ENCODE data around the gene IST1.
"Not testable (repeated sequence)": the region's sequence is repeated elsewhere in the genome, so short reads cannot be mapped to it uniquely, and the experiment has no call there.

Gene IST1

GRCh38 chr16:71865173-71865863 lies 30.0 kb upstream of the IST1 start:
- TF ChIP-seq, protein P1, sequence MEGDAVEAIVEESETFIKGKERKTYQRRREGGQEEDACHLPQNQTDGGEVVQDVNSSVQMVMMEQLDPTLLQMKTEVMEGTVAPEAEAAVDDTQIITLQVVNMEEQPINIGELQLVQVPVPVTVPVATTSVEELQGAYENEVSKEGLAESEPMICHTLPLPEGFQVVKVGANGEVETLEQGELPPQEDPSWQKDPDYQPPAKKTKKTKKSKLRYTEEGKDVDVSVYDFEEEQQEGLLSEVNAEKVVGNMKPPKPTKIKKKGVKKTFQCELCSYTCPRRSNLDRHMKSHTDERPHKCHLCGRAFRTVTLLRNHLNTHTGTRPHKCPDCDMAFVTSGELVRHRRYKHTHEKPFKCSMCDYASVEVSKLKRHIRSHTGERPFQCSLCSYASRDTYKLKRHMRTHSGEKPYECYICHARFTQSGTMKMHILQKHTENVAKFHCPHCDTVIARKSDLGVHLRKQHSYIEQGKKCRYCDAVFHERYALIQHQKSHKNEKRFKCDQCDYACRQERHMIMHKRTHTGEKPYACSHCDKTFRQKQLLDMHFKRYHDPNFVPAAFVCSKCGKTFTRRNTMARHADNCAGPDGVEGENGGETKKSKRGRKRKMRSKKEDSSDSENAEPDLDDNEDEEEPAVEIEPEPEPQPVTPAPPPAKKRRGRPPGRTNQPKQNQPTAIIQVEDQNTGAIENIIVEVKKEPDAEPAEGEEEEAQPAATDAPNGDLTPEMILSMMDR (IDR thresholded peaks at IDR 0.05) = no peak
- no peak for TF ChIP-seq ZFX (IDR thresholded peaks at IDR 0.05; ENCODE audit: borderline replicate concordance)
- H3K27ac ChIP-seq = no peak overlapping the region

GRCh38 chr16:71867175-71867574 lies 28.2 kb upstream of the IST1 start:
- not testable (repeated sequence) for H3K27ac ChIP-seq

DNA sequence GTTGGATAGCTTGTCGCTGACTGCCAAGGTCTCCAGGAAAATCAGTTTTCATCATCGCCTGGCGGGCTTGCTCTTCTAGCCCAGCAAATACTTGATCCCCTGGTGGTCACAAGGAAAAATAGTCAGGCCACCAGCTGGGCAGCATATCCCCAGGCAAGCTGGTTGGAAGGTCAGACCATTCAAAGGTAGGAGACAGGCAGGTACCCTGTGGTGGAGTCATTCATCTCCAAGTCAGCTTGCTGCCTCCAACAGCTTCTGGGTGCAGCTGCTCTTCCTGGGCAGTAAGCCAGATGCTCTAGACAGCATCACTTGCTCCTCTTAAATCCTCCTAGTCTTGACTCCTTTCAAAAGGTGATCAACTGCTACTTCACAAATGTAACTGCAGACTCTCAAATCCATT lies 27.4 kb upstream of the IST1 start:
- TF ChIP-seq ZFX (IDR thresholded peaks at IDR 0.05; ENCODE audit: borderline replicate concordance) = no peak
- TF ChIP-seq, protein P1 (IDR thresholded peaks at IDR 0.05) = no peak
- no peak overlapping the region for H3K27ac ChIP-seq

DNA sequence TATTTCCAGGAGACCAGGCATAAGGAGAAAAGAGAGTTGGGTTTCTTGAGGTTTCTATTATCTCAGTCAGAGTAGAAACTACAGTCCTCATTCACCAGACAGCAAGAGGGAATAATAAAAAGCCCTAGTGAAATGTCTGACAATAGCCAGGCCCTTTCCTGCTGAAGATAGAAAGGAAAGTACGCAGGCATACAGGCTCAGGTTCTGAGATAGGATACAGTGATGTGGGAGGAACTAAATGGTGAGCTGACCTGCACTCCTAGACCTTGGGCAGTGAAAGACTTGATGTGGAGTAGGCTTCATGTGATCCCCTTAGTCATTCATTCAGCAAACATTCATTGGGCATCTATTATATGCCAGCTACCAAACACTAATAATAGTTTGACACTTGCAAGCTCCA lies 26.2 kb upstream of the IST1 start:
- H3K27ac ChIP-seq = no peak overlapping the region
- TF ChIP-seq, protein P1 (IDR thresholded peaks at IDR 0.05) = no peak
- no peak for TF ChIP-seq ZFX (IDR thresholded peaks at IDR 0.05; ENCODE audit: borderline replicate concordance)

- TF ChIP-seq ZFX (IDR thresholded peaks at IDR 0.05; ENCODE audit: borderline replicate concordance) = no peak
- TF ChIP-seq, protein P1 (IDR thresholded peaks at IDR 0.05) = no peak
Measured at GRCh38 chr16:71870818-71871217, 24.5 kb upstream of the IST1 start.

DNA sequence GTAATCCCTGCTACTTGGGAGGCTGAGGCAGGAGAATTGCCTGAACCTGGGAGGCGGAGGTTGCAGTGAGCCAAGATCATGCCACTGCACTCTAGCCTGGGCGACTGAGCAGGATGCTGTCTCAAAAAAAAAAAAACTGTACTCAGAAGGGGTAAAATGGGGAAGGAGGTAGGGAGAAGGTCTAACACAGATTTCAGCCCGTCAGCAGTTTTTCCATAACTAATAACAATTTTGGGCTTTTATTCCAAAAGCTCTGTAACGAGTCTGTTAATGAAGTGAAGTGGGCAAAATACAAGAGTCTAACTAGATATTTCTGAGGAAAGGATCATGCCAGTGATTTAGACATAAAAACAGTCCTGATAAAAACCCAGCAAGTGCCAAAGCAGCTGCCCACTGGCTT lies 22.1 kb upstream of the IST1 start:
- TF ChIP-seq, protein P1 (IDR thresholded peaks at IDR 0.05) = no peak
- no peak for TF ChIP-seq ZFX (IDR thresholded peaks at IDR 0.05; ENCODE audit: borderline replicate concordance)
- H3K27ac ChIP-seq = no peak overlapping the region

More at GRCh38 chr16:71870818-71871217, 24.5 kb upstream of the IST1 start:
- H3K27ac ChIP-seq = no peak overlapping the region

GRCh38 chr16:71878911-71879310 lies 16.4 kb upstream of the IST1 start:
- no peak overlapping the region for H3K27ac ChIP-seq
- TF ChIP-seq ZFX (IDR thresholded peaks at IDR 0.05; ENCODE audit: borderline replicate concordance) = no peak
- TF ChIP-seq, protein P1 (IDR thresholded peaks at IDR 0.05) = no peak

- no peak for TF ChIP-seq ZFX (IDR thresholded peaks at IDR 0.05; ENCODE audit: borderline replicate concordance)
- TF ChIP-seq, protein P1 (IDR thresholded peaks at IDR 0.05) = no peak
- no peak overlapping the region for H3K27ac ChIP-seq
Measured at GRCh38 chr16:71880176-71880575, 15.2 kb upstream of the IST1 start.

Measured in 22Rv1 (cell line).